Left lobe of liver (tissue), 2 donors: ENCODE data around the gene PTGFRN. TPM values are rescaled to one million over a fixed set of nuclear protein-coding genes. Genes with fewer than 3 reads are reported as not detected.

Experiments used
- ATAC-seq: fragments of 200-7000 bp; cut with Tn5 transposase; one replicate; pipeline ENCODE4 v1.9.1; 2020; ENCODE audit warnings: mild to moderate bottlenecking, moderate library complexity
- DNase-seq: peaks from one replicate; pipeline ENCODE4 v3.0.0-alpha.2; 2020; ENCODE audit warnings: low spot score
- total RNA-seq: library from RNA; stranded (reverse); gene quantifications from one replicate; pipeline ENCODE4 v1.2.1, GENCODE V29; 2021
- donor health status: DM: no; HTN: no; CAD: no; lungs with moderate emphysema.
- donor health status: DM: no; HTN: yes; CAD: no.

PTGFRN gene
- total RNA-seq, 1 donor from 2014 or later = 11.9 TPM

DNA sequence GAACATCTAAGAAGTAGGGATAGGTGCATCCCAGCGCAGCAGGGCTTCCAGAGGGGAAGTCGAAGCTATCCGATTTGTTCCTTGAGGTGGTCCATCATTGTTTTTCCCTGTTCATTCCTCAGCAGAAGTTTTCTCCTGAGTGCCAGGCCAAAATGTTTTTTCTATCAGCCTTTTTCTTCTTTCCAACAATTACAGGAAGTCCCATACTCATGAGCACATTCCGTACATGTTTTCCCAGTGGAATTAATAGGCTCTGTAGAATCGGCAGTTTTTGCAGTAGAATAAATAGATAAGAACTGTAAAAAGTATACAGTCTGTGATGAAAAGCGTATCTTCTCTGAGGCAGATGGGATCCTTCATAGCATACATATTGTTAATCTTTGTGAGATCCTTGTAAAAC, 116.6 kb downstream of the PTGFRN start:
- ATAC-seq (no peak), DNase-seq (no peak)

DNA sequence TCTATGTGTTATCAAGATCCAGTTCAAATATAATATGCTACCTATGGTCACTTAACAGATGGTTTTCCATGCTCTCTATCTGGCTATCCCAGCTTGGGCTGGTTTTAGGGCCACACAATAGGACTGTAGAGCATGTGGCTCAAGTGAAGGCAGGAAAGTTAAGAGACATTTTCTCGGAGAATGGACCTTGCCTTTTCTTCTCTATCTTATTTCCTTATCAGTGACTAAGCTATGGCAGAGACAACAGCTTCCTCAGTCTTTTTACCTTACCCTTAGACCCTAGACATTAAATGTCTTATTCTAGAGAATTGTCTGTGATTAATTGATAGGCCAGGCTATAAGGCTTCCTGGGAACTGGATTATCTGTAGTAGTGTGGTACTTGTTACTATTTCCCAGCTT, 120.0 kb downstream of the PTGFRN start:
- ATAC-seq = no peak
- no peak for DNase-seq

DNA sequence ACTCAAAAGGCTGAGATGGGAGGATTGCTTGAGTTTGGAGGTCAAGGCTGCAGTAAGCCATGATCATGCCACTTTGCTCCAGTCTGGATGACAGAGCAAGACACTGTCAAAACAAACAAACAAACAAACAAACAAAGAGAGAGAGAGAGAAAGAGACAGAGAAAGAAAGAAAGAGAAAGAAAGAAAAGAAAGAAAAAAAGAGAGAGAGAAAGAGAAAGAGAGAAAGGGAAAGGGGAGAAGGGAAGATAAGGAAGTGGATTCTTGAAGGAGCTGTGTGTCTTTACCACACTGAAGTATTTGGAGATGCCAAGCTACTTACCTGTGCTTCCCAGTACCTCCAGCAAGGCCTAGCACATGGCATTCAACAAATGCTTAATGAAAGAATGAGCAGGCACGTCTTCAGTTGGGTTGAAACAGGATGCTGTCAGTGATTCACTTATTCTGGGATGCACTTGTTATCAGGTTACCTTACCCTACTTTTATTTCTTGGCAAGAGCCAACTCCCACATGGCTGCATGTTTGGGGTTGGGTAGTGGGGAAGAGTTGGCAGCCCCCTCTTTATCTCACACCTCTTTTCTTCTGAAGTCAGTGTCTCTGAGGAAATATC, 120.7 kb downstream of the PTGFRN start:
- no peak for ATAC-seq
- DNase-seq = no peak

DNA sequence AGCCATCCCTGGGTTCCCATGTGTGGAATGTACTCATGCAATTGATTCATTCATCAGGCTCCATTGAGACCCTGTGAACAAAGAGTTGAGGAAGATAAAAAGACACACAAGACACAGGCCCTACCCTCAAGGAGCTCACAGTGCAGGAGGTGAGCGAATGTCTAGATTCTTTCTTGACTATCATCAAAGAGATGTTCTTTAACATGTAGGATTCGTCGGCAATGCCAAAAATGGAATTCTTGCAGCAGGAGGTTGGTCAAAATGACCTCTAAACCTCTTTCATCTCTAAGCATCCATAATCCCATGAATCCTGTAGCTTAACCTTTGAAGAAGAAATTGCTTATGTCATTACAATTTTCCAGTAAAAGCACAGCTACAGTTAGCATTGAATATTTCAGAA, 122.5 kb downstream of the PTGFRN start:
- ATAC-seq = no peak
- no peak for DNase-seq

DNA sequence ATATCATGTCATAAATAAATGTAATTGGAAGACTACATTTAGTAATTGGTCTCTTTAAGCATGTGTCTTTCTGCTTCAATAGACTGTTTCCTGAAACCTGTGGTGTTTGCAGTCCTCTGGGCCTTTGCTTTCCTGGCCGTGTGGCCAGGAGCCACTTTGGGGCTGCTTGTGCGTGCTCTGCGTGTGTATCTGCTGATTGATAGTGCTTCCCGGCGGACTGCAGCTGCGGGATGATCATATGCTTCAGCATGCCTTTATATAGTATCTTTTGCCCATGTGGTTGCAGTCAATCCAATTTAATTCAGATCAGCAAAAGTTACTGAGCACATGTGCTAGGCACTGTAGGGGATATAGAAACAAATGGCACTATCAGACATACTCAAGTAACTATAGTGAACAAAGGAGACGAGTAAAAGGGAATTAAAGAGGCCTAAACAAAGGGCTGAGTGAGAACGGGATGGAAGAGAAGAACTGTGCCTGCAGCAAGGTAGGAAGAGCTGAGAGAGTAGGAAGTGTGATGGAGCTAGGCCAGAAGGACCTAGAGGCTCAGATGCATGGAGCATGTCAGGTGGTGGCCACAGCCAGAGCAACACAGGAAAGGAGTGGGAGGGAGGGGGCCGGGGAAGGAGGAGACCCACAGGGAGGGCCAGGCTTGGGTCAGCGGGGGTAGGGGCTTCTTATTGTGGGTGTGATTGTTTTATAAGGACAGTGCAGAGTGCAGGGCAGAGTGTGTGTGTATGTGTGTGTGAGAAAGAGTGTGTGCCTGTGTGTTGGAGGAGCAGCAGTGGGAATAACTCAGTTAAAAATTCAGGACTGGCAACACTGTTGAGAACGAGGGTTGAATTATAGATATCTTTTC, 123.2 kb downstream of the PTGFRN start:
- ATAC-seq (no peak), DNase-seq (no peak)

DNA sequence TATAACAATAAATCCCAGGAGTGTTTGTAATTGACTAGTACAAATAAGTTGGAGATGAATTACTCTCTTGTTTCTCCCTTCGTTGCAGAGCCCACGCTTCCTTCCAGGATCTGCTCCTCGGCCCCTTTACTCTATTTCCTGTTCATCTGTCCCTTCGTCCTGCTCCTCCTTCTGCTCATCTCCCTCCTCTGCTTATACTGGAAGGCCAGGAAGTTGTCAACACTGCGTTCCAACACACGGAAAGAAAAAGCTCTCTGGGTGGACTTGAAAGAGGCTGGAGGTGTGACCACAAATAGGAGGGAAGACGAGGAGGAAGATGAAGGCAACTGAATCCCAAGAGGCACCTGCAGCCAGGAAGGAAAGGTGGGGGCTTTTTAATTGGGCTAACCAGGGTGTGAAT, 124.1 kb downstream of the PTGFRN start:
- no peak for ATAC-seq
- no peak for DNase-seq

DNA sequence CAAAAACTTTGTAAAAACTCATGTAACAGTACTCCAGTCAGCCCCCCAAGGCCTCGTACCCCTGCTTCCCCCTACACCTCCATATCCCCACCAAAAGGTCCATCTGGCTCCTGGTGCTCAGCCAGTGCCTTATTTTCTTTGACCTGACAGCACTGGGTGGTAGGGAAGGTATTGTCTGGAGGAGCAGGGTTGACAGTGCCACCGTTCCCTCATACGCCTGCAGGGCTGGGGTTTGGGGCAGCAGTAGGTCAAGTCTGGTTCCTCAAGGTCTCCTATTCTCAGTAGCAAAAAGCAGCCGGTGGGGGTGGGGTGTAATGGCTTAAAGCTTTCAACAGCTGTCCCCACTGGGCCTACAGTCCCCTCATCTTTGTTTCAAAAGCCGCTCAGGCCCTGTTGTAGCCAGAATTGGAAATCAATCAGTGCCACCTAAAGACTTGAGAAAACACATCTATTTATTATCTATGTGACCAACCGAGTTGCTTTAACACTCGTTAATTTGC, 125.1 kb downstream of the PTGFRN start:
- ATAC-seq = no peak
- DNase-seq = no peak

DNA sequence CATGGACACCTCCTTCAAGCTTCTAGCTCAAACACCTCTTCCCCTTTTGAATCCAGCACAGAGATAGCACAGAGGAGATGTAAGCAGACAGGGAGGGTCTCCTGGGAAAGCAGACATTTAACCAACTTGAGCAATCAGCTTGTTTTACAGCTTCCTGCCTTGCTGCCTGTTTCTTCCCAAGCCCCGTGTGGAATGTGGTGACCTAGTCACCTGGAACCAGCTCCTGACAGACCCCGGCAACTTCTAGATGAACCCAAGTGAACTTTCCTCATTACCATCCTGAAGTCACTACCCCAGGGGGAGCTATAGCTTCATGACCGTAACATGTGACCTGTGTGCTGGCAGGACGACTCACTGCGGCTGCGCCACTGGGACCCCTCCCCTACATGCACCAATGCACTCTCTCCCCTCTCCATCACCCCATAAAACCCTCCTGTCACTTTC, 126.3 kb downstream of the PTGFRN start:
- ATAC-seq = no peak
- no peak for DNase-seq

DNA sequence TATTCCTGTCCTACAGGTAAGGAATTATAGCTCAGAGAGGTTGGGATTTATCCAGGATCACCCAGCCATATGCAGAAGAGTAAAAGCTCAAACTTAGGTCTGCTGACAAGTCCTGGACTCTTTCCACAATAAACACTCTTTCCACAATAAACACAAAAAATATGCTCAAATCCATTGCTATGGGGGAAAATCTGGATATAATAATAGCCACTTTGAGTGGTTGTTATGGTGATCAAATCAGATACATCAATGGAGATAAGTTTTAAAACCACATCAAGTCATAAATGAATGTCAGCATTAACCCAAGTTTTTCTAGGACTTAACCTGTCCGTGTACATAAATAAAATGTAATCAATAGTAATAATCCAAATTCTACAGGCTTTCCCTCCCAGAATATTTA, 128.1 kb downstream of the PTGFRN start:
- no peak for DNase-seq
- no peak for ATAC-seq

DNA sequence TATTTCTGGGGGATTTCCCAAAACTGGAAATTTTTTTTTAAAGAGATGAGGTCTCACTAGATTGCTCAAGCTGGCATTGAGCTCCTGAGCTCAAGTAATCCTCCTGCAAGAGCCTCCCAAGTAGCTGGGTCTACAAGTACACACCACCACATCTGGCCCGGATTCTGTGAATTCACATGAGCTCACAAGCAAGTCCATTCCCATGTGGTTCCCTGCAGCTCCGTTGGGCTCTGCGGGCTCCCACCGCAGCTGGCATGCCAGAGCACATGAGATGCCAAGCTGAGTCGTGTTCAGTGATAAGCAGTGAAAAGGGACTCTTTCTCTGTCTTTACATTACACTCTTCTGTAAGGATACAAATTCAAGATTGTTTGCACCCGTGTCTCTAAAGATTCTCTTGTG, 128.5 kb downstream of the PTGFRN start:
- ATAC-seq = no peak
- DNase-seq = no peak

Other genes starting within 250 kb of the PTGFRN start
- gene IGSF3, start 242.2 kb upstream of the PTGFRN start, total RNA-seq = 0.48 TPM
- gene CD2, start 155.5 kb upstream of the PTGFRN start, total RNA-seq = 0.43 TPM
- gene CD101, start 91.8 kb downstream of the PTGFRN start, total RNA-seq = 0.15 TPM
- 2.9 TPM for gene TTF2, start 150.4 kb downstream of the PTGFRN start, total RNA-seq
- gene TRIM45, start 211.8 kb downstream of the PTGFRN start, total RNA-seq = 0.73 TPM